Coronary artery (tissue), 2 donors: ENCODE measurements around the gene SORCS1.

Source experiments
- DNase-seq: peaks from one replicate; pipeline ENCODE4 v3.0.0-alpha.2; 2017; ENCODE audit warnings: low spot score
- H3K27ac ChIP-seq, 2 donors: fragments of 200-600 bp; sonication (generic); one replicate each; pipeline ENCODE4 v1.5.1; 2016 to 2019
- H3K4me3 ChIP-seq: fragments of 200-600 bp; sonication (generic); 2 replicates; pipeline ENCODE4 v1.5.1; 2016; ENCODE audit warnings: mild to moderate bottlenecking, moderate library complexity
- CTCF ChIP-seq: fragments of 200-600 bp; sonication (generic); IDR thresholded peaks from one replicate; pipeline ENCODE4 v1.5.1; 2019; ENCODE audit warnings: antibody characterized with exemption

Gene SORCS1

GRCh38 chr10:106648534-106649481 is 515.7 kb downstream of the SORCS1 start:
- Histone ChIP-seq H3K27ac (no peak overlapping the region), H3K4me3 (no peak overlapping the region)
- DNase-seq: no peak
- no peak for TF ChIP-seq CTCF

- no peak for DNase-seq
- no peak for TF ChIP-seq CTCF
- H3K27ac ChIP-seq: no peak overlapping the region
- no peak overlapping the region for H3K4me3 ChIP-seq
Observed at GRCh38 chr10:106643473-106643872, 521.0 kb downstream of the SORCS1 start.

GRCh38 chr10:106637873-106638272 is 526.6 kb downstream of the SORCS1 start:
- Histone ChIP-seq H3K4me3 (no peak overlapping the region), H3K27ac (no peak overlapping the region)
- DNase-seq: no peak
- no peak for TF ChIP-seq CTCF

- H3K27ac ChIP-seq: no peak overlapping the region
- DNase-seq: no peak
- no peak overlapping the region for H3K4me3 ChIP-seq
- no peak for TF ChIP-seq CTCF
Observed at GRCh38 chr10:106636766-106637491, 527.6 kb downstream of the SORCS1 start.

GRCh38 chr10:106635947-106636346 is 528.6 kb downstream of the SORCS1 start:
- H3K4me3 ChIP-seq: no peak overlapping the region
- no peak for TF ChIP-seq CTCF
- no peak for DNase-seq
- H3K27ac ChIP-seq: no peak overlapping the region

- no peak for DNase-seq
- Histone ChIP-seq H3K27ac (no peak overlapping the region), H3K4me3 (no peak overlapping the region)
- no peak for TF ChIP-seq CTCF
Observed at GRCh38 chr10:106631016-106631702, 533.3 kb downstream of the SORCS1 start.
